ENCODE results near the gene THEM5. TPM values are rescaled to one million over a fixed set of nuclear protein-coding genes. Genes with fewer than 3 reads are reported as not detected.

The THEM5 gene
- total RNA-seq, 1 donor from 2014 or later = not detected

DNA sequence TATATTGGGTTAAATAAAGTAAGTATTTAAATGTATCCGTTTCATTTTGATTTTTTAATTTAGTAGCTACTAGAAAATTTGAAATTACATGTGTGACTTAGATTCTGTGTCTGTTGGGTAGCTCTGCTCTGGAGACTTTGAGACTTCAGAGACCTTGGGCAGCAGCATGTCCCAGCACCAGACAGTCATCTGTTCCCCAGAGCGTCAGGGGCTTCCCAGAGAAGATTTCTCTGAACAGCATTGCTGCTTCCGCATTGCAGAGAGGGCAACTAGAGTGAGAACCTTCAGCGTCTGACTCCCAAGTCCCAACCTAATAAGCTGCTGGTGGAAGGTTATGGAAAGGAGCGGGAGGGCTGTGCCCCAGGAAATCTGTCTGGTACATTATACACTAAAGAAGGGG is 54.9 kb downstream of the THEM5 start:
- no peaks in the 10 kb centered on the region for H3K36me3 Mint-ChIP-seq (ENCODE audit: low read depth)
- intact Hi-C loops (cut with micrococcal nuclease) = no loop called here
- H3K4me3 Mint-ChIP-seq (ENCODE audit: low read depth) = no peak overlapping the region
- H3K4me1 Mint-ChIP-seq (ENCODE audit: low read depth) = no peaks in the 10 kb centered on the region
- no peaks in the 10 kb centered on the region for H3K9me3 Mint-ChIP-seq
- H3K27ac Mint-ChIP-seq = no peak overlapping the region
- peaks cover 7% of the 10 kb centered on the region for H3K27me3 Mint-ChIP-seq (ENCODE audit: low read depth)
- no peak for DNase-seq (ENCODE audit: low spot score)

Other genes with a start within 250 kb of the THEM5 start
- gene SNX27, start 241.7 kb downstream of the THEM5 start, total RNA-seq = 29.3 and 32.6 TPM in 2 replicates
- gene CELF3, start 136.9 kb downstream of the THEM5 start, total RNA-seq = not detected in 2 replicates
- gene RIIAD1, start 132.2 kb downstream of the THEM5 start, total RNA-seq = not detected in 2 replicates
- gene MRPL9, start 90.2 kb downstream of the THEM5 start, total RNA-seq = 141 and 159 TPM in 2 replicates
- gene TDRKH, start 63.2 kb downstream of the THEM5 start, total RNA-seq = 18.2 and 18.4 TPM in 2 replicates
- gene LINGO4, start 48.3 kb downstream of the THEM5 start, total RNA-seq = not detected in 2 replicates
- 0.94 and 0.99 TPM in 2 replicates for gene RORC, start 21.9 kb downstream of the THEM5 start, total RNA-seq
- 1.3 and 1.6 TPM in 2 replicates for gene C2CD4D, start 13.9 kb downstream of the THEM5 start, total RNA-seq
- 27.2 and 28.0 TPM in 2 replicates for gene THEM4, start 55.8 kb upstream of the THEM5 start, total RNA-seq
- 145 and 160 TPM in 2 replicates for gene S100A10, start 140.1 kb upstream of the THEM5 start, total RNA-seq
- 277 and 295 TPM in 2 replicates for gene S100A11, start 183.3 kb upstream of the THEM5 start, total RNA-seq
- gene TCHHL1, start 235.4 kb upstream of the THEM5 start, total RNA-seq = not detected in 2 replicates